Skin epidermis (tissue), 12 donors: ENCODE measurements around the gene GNA15.
"Not testable (repeated sequence)": the region's sequence is repeated elsewhere in the genome, so short reads cannot be mapped to it uniquely, and the experiment has no call there.

Experiments
- H3K27ac ChIP-seq, 21 experiments: fragments of 200-600 bp; sonication (generic) in 11 of 21; one replicate each; pipeline ENCODE4 v1.5.0; 2020; ENCODE audit warnings: mild to moderate bottlenecking in 3 of 21, inconsistent platforms in 2 of 21, moderate library complexity in 2 of 21
- H3K4me3 ChIP-seq, 7 experiments: fragments of 200-600 bp; sonication (generic) in 2 of 7; one replicate each; pipeline ENCODE4 v1.5.0; 2020; ENCODE audit warnings: inconsistent platforms in 2 of 7, mild to moderate bottlenecking in 2 of 7, moderate library complexity in 1 of 7

Gene GNA15

GRCh38 chr19:3142781-3143337 lies 7.0 kb downstream of the GNA15 start:
- no peak overlapping the region for H3K4me3 ChIP-seq
- peak overlapping the region in 20 of 21 experiments; percentile 71 to 91 (median 83) for H3K27ac ChIP-seq

GRCh38 chr19:3145909-3146676 lies 10.3 kb downstream of the GNA15 start:
- H3K4me3 ChIP-seq, result no peak overlapping the region
- H3K27ac ChIP-seq, result peak overlapping the region in 7 of 21 experiments; percentile 6 to 59 (median 18)

GRCh38 chr19:3146677-3147100 lies 10.9 kb downstream of the GNA15 start:
- Histone ChIP-seq H3K4me3 (no peak overlapping the region), H3K27ac (peak overlapping the region in 3 of 21 experiments; percentile 6 to 59 (median 29))

GRCh38 chr19:3148503-3148902 lies 12.7 kb downstream of the GNA15 start:
- Histone ChIP-seq H3K27ac (no peak overlapping the region), H3K4me3 (no peak overlapping the region)

GRCh38 chr19:3149089-3149488 lies 13.3 kb downstream of the GNA15 start:
- Histone ChIP-seq H3K27ac (no peak overlapping the region), H3K4me3 (no peak overlapping the region)

- no peak overlapping the region for H3K27ac ChIP-seq
- H3K4me3 ChIP-seq, result no peak overlapping the region
Observed at GRCh38 chr19:3149526-3150505, 14.0 kb downstream of the GNA15 start.

- H3K27ac ChIP-seq, result peak overlapping the region in 1 of 21 experiments; percentile 26
- H3K4me3 ChIP-seq, result no peak overlapping the region
Observed at GRCh38 chr19:3150739-3151329, 15.0 kb downstream of the GNA15 start.

GRCh38 chr19:3151563-3152418 lies 16.0 kb downstream of the GNA15 start:
- H3K27ac ChIP-seq, result peak overlapping the region in 1 of 21 experiments; percentile 0
- H3K4me3 ChIP-seq, result no peak overlapping the region

GRCh38 chr19:3152419-3152780 lies 16.6 kb downstream of the GNA15 start:
- Histone ChIP-seq H3K27ac (peak overlapping the region in 1 of 21 experiments; percentile 0), H3K4me3 (no peak overlapping the region)

- peak overlapping the region in 1 of 21 experiments; percentile 47 for H3K27ac ChIP-seq
- no peak overlapping the region for H3K4me3 ChIP-seq
Observed at GRCh38 chr19:3153286-3154230, 17.7 kb downstream of the GNA15 start.

GRCh38 chr19:3154447-3154846 lies 18.6 kb downstream of the GNA15 start:
- not testable (repeated sequence) for H3K4me3 ChIP-seq
- peak overlapping the region in 19 of 21 experiments; percentile 47 to 85 (median 72) for H3K27ac ChIP-seq

GRCh38 chr19:3154957-3155736 lies 19.3 kb downstream of the GNA15 start:
- no peak overlapping the region for H3K4me3 ChIP-seq
- H3K27ac ChIP-seq, result peak overlapping the region in 19 of 21 experiments; percentile 47 to 85 (median 72)

- H3K27ac ChIP-seq, result peak overlapping the region in 3 of 21 experiments; percentile 17 to 26 (median 17)
- H3K4me3 ChIP-seq, result no peak overlapping the region
Observed at GRCh38 chr19:3157096-3157845, 21.4 kb downstream of the GNA15 start.

- no peak overlapping the region for H3K27ac ChIP-seq
- no peak overlapping the region for H3K4me3 ChIP-seq
Observed at GRCh38 chr19:3159565-3159964, 23.7 kb downstream of the GNA15 start.

- peak overlapping the region in 1 of 21 experiments; percentile 6 for H3K27ac ChIP-seq
- H3K4me3 ChIP-seq, result no peak overlapping the region
Observed at GRCh38 chr19:3160219-3160618, 24.4 kb downstream of the GNA15 start.

- Histone ChIP-seq H3K27ac (peak overlapping the region in 6 of 21 experiments; percentile 10 to 29 (median 22)), H3K4me3 (no peak overlapping the region)
Observed at GRCh38 chr19:3161453-3161852, 25.6 kb downstream of the GNA15 start.
